NCI-H187 (cell line): ENCODE results near the gene ACR.

Experiments
- DNase-seq, 2 experiments: peaks; one replicate each; lab custom pipeline; 2025; lab: John Stamatoyannopoulos, UW

The ACR gene

GRCh38 chr22:50717709-50718351, 20.2 kb upstream of the ACR start:
- no peak for DNase-seq

- no peak for DNase-seq
Observed at GRCh38 chr22:50718352-50718709, 19.7 kb upstream of the ACR start.

GRCh38 chr22:50719814-50720300, 18.1 kb upstream of the ACR start:
- no peak for DNase-seq

GRCh38 chr22:50720301-50721256, 17.4 kb upstream of the ACR start:
- no peak for DNase-seq

- DNase-seq: no peak
Observed at GRCh38 chr22:50721257-50721844, 16.7 kb upstream of the ACR start.

GRCh38 chr22:50722048-50722701, 15.8 kb upstream of the ACR start:
- no peak for DNase-seq

- no peak for DNase-seq
Observed at GRCh38 chr22:50722716-50723428, 15.1 kb upstream of the ACR start.

- DNase-seq: no peak
Observed at GRCh38 chr22:50723991-50724390, 14.0 kb upstream of the ACR start.

- no peak for DNase-seq
Observed at GRCh38 chr22:50724616-50725015, 13.4 kb upstream of the ACR start.

- no peak for DNase-seq
Observed at GRCh38 chr22:50725597-50725996, 12.4 kb upstream of the ACR start.

- DNase-seq: no peak
Observed at GRCh38 chr22:50726643-50727340, 11.2 kb upstream of the ACR start.

GRCh38 chr22:50727678-50728522, 10.1 kb upstream of the ACR start:
- no peak for DNase-seq

- DNase-seq: no peak
Observed at GRCh38 chr22:50728523-50728931, 9.5 kb upstream of the ACR start.

GRCh38 chr22:50729391-50730012, 8.5 kb upstream of the ACR start:
- peak in 1 of 2 experiments; percentile 22 for DNase-seq

GRCh38 chr22:50730013-50730891, 7.8 kb upstream of the ACR start:
- no peak for DNase-seq

GRCh38 chr22:50730941-50731661, 6.9 kb upstream of the ACR start:
- no peak for DNase-seq

GRCh38 chr22:50731811-50732624, 6.0 kb upstream of the ACR start:
- no peak for DNase-seq
